GM18526 (cell line): ENCODE measurements around the gene TTC9.

Source experiments
- POLR2A ChIP-seq: IDR thresholded peaks from 3 replicates; pipeline ENCODE4 v1.6.1; 2011; ENCODE audit not compliant: insufficient read length; ENCODE audit errors: extremely low read depth

The TTC9 gene

GRCh38 chr14:70663707-70664179 is 22.0 kb downstream of the TTC9 start:
- peak; percentile 20 for TF ChIP-seq POLR2A

GRCh38 chr14:70664698-70665447 is 23.2 kb downstream of the TTC9 start:
- TF ChIP-seq POLR2A: no peak

- no peak for TF ChIP-seq POLR2A
These were observed 24.0 kb downstream of the TTC9 start for GRCh38 chr14:70665448-70666360.

- no peak for TF ChIP-seq POLR2A
These were observed 24.6 kb downstream of the TTC9 start for GRCh38 chr14:70666361-70666686.

GRCh38 chr14:70670992-70671651 is 29.4 kb downstream of the TTC9 start:
- no peak for TF ChIP-seq POLR2A

GRCh38 chr14:70671652-70672644 is 30.2 kb downstream of the TTC9 start:
- TF ChIP-seq POLR2A: no peak

- TF ChIP-seq POLR2A: no peak
These were observed 35.6 kb downstream of the TTC9 start for GRCh38 chr14:70677341-70677740.

GRCh38 chr14:70680748-70681147 is 39.0 kb downstream of the TTC9 start:
- TF ChIP-seq POLR2A: no peak

- TF ChIP-seq POLR2A: no peak
These were observed 42.3 kb downstream of the TTC9 start for GRCh38 chr14:70683983-70684382.

GRCh38 chr14:70685474-70686197 is 43.9 kb downstream of the TTC9 start:
- no peak for TF ChIP-seq POLR2A

- TF ChIP-seq POLR2A: no peak
These were observed 50.5 kb downstream of the TTC9 start for GRCh38 chr14:70692210-70692609.

- no peak for TF ChIP-seq POLR2A
These were observed 54.3 kb downstream of the TTC9 start for GRCh38 chr14:70696026-70696425.

GRCh38 chr14:70697701-70698100 is 56.0 kb downstream of the TTC9 start:
- TF ChIP-seq POLR2A: no peak

- TF ChIP-seq POLR2A: no peak
These were observed 56.6 kb downstream of the TTC9 start for GRCh38 chr14:70698288-70698687.
